Measurements from ENCODE around the gene ADCY1. TPM values are rescaled to one million over a fixed set of nuclear protein-coding genes. Genes with fewer than 3 reads are reported as not detected.

The ADCY1 gene
- total and polyA plus RNA-seq, 2 donors (not counting 1 experiment from before 2014, with no cell fraction given) = 0.23 to 2.5 TPM

DNA sequence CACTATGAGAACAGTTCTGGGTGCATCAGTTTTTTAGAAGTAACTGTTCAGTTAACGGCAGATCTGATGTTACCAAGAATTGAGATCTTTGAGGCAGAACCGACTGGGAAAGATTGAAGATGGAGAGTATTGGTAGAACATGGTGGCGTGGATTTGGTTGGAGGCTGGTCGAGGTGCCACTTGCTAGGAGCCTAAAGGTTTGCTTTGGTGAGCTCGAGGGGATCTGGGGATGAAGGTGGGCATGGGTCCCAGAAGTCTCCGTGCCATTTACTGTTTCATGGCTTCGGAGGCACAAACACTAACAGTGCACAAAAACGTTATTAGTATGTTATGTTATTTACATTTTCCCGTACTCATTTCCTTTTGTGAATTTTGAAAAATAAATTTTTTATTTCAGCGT, 81.4 kb downstream of the ADCY1 start:
- Histone ChIP-seq H3K36me3 (ENCODE audit: control insufficient read depth, insufficient read depth, low read length) (no peaks in the 10 kb centered on the region), H3K9me3 (ENCODE audit: control insufficient read depth, insufficient read depth, low read depth, low read length) (no peaks in the 10 kb centered on the region), H2AFZ (ENCODE audit: low read length) (no peak overlapping the region), H3K4me3 (replicated peaks in 1 of 4; ENCODE audit: control extremely low read depth in 1 of 4, insufficient read depth in 1 of 4, low read depth in 3 of 4, low read length in 4 of 4) (no peak overlapping the region), H3K27me3 (ENCODE audit: control insufficient read depth, insufficient read depth, low read length) (peaks cover 3% of the 10 kb centered on the region), H4K20me1 (ENCODE audit: control insufficient read depth, extremely low read depth, insufficient read depth, low read length) (no peaks in the 10 kb centered on the region), H3K9ac (ENCODE audit: insufficient read depth, low read length) (no peak overlapping the region), H3K27ac (ENCODE audit: insufficient read depth, low read length) (no peak overlapping the region), H3K4me1 (ENCODE audit: control insufficient read depth, extremely low read depth, insufficient read depth, low read length) (no peaks in the 10 kb centered on the region), H3K4me2 (ENCODE audit: extremely low read depth, insufficient read depth, low read length) (no peak overlapping the region), H3K79me2 (ENCODE audit: control insufficient read depth, insufficient read depth, low read length) (no peaks in the 10 kb centered on the region)
- no peak for TF ChIP-seq EZH2 (IDR thresholded peaks at IDR 0.05; ENCODE audit: low read length, missing control alignments)
- TF ChIP-seq, protein P1, sequence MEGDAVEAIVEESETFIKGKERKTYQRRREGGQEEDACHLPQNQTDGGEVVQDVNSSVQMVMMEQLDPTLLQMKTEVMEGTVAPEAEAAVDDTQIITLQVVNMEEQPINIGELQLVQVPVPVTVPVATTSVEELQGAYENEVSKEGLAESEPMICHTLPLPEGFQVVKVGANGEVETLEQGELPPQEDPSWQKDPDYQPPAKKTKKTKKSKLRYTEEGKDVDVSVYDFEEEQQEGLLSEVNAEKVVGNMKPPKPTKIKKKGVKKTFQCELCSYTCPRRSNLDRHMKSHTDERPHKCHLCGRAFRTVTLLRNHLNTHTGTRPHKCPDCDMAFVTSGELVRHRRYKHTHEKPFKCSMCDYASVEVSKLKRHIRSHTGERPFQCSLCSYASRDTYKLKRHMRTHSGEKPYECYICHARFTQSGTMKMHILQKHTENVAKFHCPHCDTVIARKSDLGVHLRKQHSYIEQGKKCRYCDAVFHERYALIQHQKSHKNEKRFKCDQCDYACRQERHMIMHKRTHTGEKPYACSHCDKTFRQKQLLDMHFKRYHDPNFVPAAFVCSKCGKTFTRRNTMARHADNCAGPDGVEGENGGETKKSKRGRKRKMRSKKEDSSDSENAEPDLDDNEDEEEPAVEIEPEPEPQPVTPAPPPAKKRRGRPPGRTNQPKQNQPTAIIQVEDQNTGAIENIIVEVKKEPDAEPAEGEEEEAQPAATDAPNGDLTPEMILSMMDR (conservative IDR thresholded peaks at IDR 0.05 in 1 of 2, IDR thresholded peaks at IDR 0.05 in 1 of 2; ENCODE audit: low read depth in 1 of 2, low read length in 2 of 2) = no peak
- DNase-seq (ENCODE audit: low read depth in 2 of 2) = no peak

DNA sequence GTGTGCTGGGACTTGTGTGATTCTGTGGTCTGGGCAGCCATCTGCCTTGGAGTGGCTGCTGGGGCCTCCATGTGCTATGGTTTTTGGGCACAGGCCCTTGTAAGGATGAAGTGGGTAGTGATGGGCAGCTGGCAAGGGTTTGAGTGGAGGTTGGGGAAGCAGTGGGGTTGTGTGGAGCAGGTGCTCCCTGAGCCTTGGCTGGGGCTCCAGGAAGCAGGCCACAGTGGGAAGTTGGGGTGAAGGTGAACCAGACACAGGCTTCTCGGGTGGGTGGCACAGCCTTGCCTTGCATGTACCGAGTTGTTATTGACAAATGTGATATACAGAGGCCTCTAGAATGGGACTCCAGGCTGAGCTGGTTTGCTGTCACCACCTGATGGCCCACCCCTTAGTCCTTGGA, 82.3 kb downstream of the ADCY1 start:
- no peaks in the 10 kb centered on the region for H3K4me1 ChIP-seq (ENCODE audit: control insufficient read depth, extremely low read depth, insufficient read depth, low read length)
- H3K4me3 ChIP-seq (replicated peaks in 1 of 4; ENCODE audit: control extremely low read depth in 1 of 4, insufficient read depth in 1 of 4, low read depth in 3 of 4, low read length in 4 of 4) = no peak overlapping the region
- no peak overlapping the region for H2AFZ ChIP-seq (ENCODE audit: low read length)
- H3K36me3 ChIP-seq (ENCODE audit: control insufficient read depth, insufficient read depth, low read length) = no peaks in the 10 kb centered on the region
- H3K79me2 ChIP-seq (ENCODE audit: control insufficient read depth, insufficient read depth, low read length) = no peaks in the 10 kb centered on the region
- peaks cover 3% of the 10 kb centered on the region for H3K27me3 ChIP-seq (ENCODE audit: control insufficient read depth, insufficient read depth, low read length)
- no peaks in the 10 kb centered on the region for H3K9me3 ChIP-seq (ENCODE audit: control insufficient read depth, insufficient read depth, low read depth, low read length)
- TF ChIP-seq EZH2 (IDR thresholded peaks at IDR 0.05; ENCODE audit: low read length, missing control alignments) = no peak
- TF ChIP-seq, protein P1 (conservative IDR thresholded peaks at IDR 0.05 in 1 of 2, IDR thresholded peaks at IDR 0.05 in 1 of 2; ENCODE audit: low read depth in 1 of 2, low read length in 2 of 2) = no peak
- no peak for DNase-seq (ENCODE audit: low read depth in 2 of 2)
- no peak overlapping the region for H3K4me2 ChIP-seq (ENCODE audit: extremely low read depth, insufficient read depth, low read length)
- no peak overlapping the region for H3K9ac ChIP-seq (ENCODE audit: insufficient read depth, low read length)
- no peak overlapping the region for H3K27ac ChIP-seq (ENCODE audit: insufficient read depth, low read length)
- H4K20me1 ChIP-seq (ENCODE audit: control insufficient read depth, extremely low read depth, insufficient read depth, low read length) = no peaks in the 10 kb centered on the region

DNA sequence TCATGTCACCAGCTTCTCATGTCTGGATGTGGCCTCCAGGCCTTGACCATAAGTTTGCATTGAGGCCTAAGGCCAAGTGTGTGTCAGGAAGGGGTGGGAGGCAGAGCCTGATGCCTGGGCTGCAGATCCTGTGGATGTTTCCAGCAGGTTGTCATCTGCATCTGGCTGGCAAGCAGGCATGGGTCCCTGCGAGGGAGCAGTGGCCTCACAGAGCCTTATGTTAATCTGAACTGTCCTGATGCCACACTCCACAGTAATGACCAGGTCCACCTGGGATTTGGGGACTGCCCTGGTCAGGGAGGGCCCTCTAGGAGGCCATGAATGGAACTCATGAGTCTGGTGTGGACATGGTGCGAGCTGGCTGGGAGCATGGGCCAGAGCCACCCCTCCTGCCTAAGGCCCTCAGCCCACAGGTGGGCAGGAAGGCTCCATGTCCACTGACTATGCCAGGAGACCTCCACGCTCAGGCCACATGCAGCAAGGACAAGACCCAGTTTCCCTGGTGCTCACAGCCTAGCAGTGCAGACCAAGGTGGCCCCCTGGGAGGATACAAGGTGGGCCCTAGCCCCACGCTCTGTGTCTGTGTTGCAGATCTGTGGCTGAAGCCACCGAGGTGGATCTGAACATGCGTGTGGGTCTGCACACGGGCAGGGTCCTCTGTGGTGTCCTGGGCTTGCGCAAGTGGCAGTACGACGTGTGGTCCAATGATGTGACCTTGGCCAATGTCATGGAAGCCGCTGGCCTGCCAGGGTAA, 83.1 kb downstream of the ADCY1 start:
- DNase-seq (ENCODE audit: low read depth in 2 of 2) = no peak
- Histone ChIP-seq H4K20me1 (ENCODE audit: control insufficient read depth, extremely low read depth, insufficient read depth, low read length) (no peaks in the 10 kb centered on the region), H3K4me2 (ENCODE audit: extremely low read depth, insufficient read depth, low read length) (no peak overlapping the region), H3K9ac (ENCODE audit: insufficient read depth, low read length) (no peak overlapping the region), H3K36me3 (ENCODE audit: control insufficient read depth, insufficient read depth, low read length) (no peaks in the 10 kb centered on the region), H3K27me3 (ENCODE audit: control insufficient read depth, insufficient read depth, low read length) (no peaks in the 10 kb centered on the region), H3K79me2 (ENCODE audit: control insufficient read depth, insufficient read depth, low read length) (no peaks in the 10 kb centered on the region), H3K4me1 (ENCODE audit: control insufficient read depth, extremely low read depth, insufficient read depth, low read length) (no peaks in the 10 kb centered on the region), H3K9me3 (ENCODE audit: control insufficient read depth, insufficient read depth, low read depth, low read length) (no peaks in the 10 kb centered on the region), H2AFZ (ENCODE audit: low read length) (no peak overlapping the region), H3K27ac (ENCODE audit: insufficient read depth, low read length) (no peak overlapping the region), H3K4me3 (replicated peaks in 1 of 4; ENCODE audit: control extremely low read depth in 1 of 4, insufficient read depth in 1 of 4, low read depth in 3 of 4, low read length in 4 of 4) (no peak overlapping the region)
- TF ChIP-seq EZH2 (IDR thresholded peaks at IDR 0.05; ENCODE audit: low read length, missing control alignments) = no peak
- TF ChIP-seq, protein P1 (conservative IDR thresholded peaks at IDR 0.05 in 1 of 2, IDR thresholded peaks at IDR 0.05 in 1 of 2; ENCODE audit: low read depth in 1 of 2, low read length in 2 of 2) = no peak
